Measurements from ENCODE around the gene NPEPL1. TPM values are rescaled to one million over a fixed set of nuclear protein-coding genes. Genes with fewer than 3 reads are reported as not detected.

The NPEPL1 gene
- total and polyA plus RNA-seq, 9 donors: 6.2 to 41.0 (median 33.9) TPM

DNA sequence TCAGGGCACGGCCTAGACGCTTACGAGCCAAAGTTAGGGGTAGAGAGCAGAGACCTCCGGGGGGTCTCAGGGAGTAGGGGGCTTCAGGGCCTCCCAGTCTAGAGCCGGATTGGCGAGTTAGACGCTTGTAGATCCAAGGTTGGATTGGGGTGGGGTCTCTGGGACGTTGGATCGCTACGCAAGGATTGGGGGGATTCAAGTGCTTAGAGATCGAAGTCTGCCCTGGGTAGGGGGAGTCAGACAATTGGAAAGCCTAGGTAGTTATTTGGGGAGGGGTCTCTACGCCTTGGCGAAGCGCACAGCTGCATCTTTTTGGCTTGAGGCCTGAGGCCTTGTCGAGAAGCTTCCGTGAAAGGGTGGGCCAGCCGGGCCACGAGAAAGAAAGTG, 41.0 kb upstream of the NPEPL1 start:
- Histone ChIP-seq H3K27ac (peak overlapping the region; percentile 56 to 85), H3K27me3 (no peaks in the 10 kb centered on the region), H3K36me3 (no peaks in the 10 kb centered on the region), H3K9me3 (no peaks in the 10 kb centered on the region), H3K4me3 (peak overlapping the region; percentile 83), H3K4me1 (ENCODE audit: insufficient read depth) (peaks cover 8% of the 10 kb centered on the region)
- intact Hi-C loops (cut with DNase I): loop anchor here in 2 of 4 donors (5.0 kb wide), 3 partner anchors 41 to 414 kb away; partner anchors contain the start of gene NPEPL1 (in 1 of the 2)
- 0 to 2% (median 1%) methylated on average over 18 of the region's 18 CpGs for WGBS, 3 donors
- TF ChIP-seq, protein P1, sequence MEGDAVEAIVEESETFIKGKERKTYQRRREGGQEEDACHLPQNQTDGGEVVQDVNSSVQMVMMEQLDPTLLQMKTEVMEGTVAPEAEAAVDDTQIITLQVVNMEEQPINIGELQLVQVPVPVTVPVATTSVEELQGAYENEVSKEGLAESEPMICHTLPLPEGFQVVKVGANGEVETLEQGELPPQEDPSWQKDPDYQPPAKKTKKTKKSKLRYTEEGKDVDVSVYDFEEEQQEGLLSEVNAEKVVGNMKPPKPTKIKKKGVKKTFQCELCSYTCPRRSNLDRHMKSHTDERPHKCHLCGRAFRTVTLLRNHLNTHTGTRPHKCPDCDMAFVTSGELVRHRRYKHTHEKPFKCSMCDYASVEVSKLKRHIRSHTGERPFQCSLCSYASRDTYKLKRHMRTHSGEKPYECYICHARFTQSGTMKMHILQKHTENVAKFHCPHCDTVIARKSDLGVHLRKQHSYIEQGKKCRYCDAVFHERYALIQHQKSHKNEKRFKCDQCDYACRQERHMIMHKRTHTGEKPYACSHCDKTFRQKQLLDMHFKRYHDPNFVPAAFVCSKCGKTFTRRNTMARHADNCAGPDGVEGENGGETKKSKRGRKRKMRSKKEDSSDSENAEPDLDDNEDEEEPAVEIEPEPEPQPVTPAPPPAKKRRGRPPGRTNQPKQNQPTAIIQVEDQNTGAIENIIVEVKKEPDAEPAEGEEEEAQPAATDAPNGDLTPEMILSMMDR (IDR thresholded peaks at IDR 0.05): no peak
- TF ChIP-seq POLR2A (IDR thresholded peaks at IDR 0.05) (no peak), EP300 (IDR thresholded peaks at IDR 0.05) (no peak)
- DNase-seq: peak in 2 of 5 donors; percentile 39

DNA sequence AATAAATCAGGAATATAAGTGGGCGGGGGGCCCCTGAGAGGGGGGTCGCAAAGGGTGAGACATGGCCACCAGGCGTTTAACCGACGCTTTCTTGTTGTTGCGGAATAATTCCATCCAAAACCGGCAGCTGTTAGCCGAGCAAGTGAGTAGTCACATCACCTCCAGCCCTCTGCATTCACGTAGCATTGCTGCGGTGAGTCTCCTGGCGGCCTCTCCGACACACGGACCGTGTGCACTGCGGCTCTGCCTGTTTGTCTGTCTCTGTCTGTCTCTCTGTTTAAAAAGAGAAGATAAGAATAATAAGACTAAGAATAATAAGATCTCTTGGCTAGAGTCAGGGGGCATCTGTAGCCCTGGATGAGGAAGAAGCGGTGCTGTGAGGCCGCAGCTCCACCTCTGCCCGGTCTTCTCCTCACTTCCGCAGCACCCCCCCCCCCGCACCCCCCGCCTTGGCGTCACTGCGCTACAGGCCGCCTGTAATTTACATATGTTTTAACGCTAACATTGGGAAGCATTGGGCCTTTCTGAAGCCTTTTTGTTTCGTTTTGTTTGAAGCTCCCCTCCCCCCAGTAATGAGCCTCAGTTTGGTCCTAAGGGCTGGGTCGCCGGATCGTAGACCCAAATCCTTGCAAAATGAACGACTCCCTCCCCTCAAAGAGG, 40.5 kb upstream of the NPEPL1 start:
- TF ChIP-seq, protein P1 (IDR thresholded peaks at IDR 0.05): no peak
- no peak for TF ChIP-seq EP300 (IDR thresholded peaks at IDR 0.05)
- TF ChIP-seq POLR2A (IDR thresholded peaks at IDR 0.05): no peak

DNA sequence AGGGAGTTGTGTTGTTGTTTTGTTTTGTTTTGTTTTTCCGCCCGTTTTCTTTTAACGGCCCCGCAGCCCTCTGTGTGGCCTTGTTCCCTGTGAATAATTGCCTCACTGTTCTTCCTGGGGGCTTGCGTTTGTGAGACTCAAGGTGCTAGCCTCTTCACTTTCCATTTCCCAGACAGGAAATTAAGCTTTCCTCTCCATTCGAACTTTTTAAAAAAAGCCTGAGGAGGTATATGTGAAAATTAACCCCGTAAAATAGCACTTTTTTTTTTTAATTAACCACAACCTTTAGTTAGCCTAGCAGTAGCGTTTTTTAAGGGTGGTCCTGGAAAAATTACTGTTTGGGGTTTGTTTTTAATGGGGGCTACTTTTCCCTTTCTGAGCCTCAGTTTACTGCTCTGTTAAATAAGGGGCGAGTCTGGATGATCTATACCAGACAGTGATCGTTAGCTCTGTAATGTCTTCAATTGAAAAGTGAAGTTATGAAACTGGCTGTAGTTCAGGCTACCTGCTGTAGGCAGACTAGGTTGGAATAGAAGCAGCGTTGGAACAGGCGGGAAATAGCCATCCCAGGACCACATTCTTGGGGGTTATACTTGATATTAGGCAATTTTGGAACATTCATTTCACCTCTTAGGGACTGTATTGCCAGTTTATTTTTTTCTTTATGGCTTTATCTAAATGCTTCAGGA, 39.9 kb upstream of the NPEPL1 start:
- no peak for DNase-seq
- Histone ChIP-seq H3K27ac (peak overlapping the region in 1 of 2 donors; percentile 85), H3K36me3 (no peaks in the 10 kb centered on the region), H3K4me1 (ENCODE audit: insufficient read depth) (peaks cover 8% of the 10 kb centered on the region), H3K4me3 (peak overlapping the region; percentile 83), H3K27me3 (no peaks in the 10 kb centered on the region), H3K9me3 (no peaks in the 10 kb centered on the region)
- intact Hi-C loops (cut with DNase I): loop anchor here in 2 of 4 donors (5.0 kb wide), 3 partner anchors 40 to 415 kb away; partner anchors contain the start of gene NPEPL1 (in 1 of the 2)
- no peak for TF ChIP-seq EP300 (IDR thresholded peaks at IDR 0.05)
- no peak for TF ChIP-seq POLR2A (IDR thresholded peaks at IDR 0.05)
- TF ChIP-seq, protein P1 (IDR thresholded peaks at IDR 0.05): no peak
- WGBS, 3 donors: 6 to 10% (median 8%) methylated on average over 12 of the region's 12 CpGs

More for the DNA sequence above, 40.5 kb upstream of the NPEPL1 start:
- DNase-seq: peak in 3 of 5 donors; percentile 36 to 54 (median 36)
- intact Hi-C loops (cut with DNase I): loop anchor here in 2 of 4 donors (5.0 kb wide), 3 partner anchors 40 to 415 kb away; partner anchors contain the start of gene NPEPL1 (in 1 of the 2)
- Histone ChIP-seq H3K36me3 (no peaks in the 10 kb centered on the region), H3K4me1 (ENCODE audit: insufficient read depth) (peaks cover 8% of the 10 kb centered on the region), H3K4me3 (peak overlapping the region; percentile 83), H3K27me3 (no peaks in the 10 kb centered on the region), H3K9me3 (no peaks in the 10 kb centered on the region), H3K27ac (peak overlapping the region; percentile 56 to 85)
- WGBS, 3 donors: 0 to 1% (median 1%) methylated on average over 30 of the region's 30 CpGs

DNA sequence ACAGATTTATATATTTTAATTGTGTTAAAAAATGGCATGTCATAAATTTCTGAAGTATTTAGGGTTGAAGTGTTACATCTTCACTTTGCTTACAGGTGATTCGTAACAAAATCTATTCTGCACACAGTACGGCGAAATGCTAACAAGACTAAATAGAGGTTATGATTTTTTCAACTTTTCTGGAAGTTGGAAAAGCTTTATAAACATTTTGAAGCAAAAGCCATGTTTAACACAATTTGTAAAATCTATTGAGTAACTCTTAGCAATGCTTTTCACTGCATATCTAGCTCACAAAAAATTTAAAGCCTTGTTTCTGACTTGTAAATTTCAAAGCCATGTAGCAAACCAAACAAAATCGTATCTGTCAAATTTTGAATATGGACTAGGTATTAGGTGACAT, 38.3 kb upstream of the NPEPL1 start:
- Histone ChIP-seq H3K27me3 (no peaks in the 10 kb centered on the region), H3K4me1 (ENCODE audit: insufficient read depth) (peaks cover 7% of the 10 kb centered on the region), H3K4me3 (no peak overlapping the region), H3K36me3 (no peaks in the 10 kb centered on the region), H3K27ac (no peak overlapping the region), H3K9me3 (no peaks in the 10 kb centered on the region)
- DNase-seq: no peak
- TF ChIP-seq, protein P1 (IDR thresholded peaks at IDR 0.05): no peak
- no peak for TF ChIP-seq POLR2A (IDR thresholded peaks at IDR 0.05)
- no peak for TF ChIP-seq EP300 (IDR thresholded peaks at IDR 0.05)
- intact Hi-C loops (cut with DNase I): loop anchor here in 2 of 4 donors (5.0 kb wide), 3 partner anchors 38 to 417 kb away; partner anchors contain the start of gene NPEPL1 (in 1 of the 2)
- whole genome bisulfite sequencing, 3 donors: 81 to 87% (median 86%) methylated on average over 4 of the region's 4 CpGs
